Measurements from ENCODE around the gene ECEL1. TPM values are rescaled to one million over a fixed set of nuclear protein-coding genes. Genes with fewer than 3 reads are reported as not detected.

The ECEL1 gene
- total RNA-seq, 1 experiment from 2014 or later, result 23.3 TPM

DNA sequence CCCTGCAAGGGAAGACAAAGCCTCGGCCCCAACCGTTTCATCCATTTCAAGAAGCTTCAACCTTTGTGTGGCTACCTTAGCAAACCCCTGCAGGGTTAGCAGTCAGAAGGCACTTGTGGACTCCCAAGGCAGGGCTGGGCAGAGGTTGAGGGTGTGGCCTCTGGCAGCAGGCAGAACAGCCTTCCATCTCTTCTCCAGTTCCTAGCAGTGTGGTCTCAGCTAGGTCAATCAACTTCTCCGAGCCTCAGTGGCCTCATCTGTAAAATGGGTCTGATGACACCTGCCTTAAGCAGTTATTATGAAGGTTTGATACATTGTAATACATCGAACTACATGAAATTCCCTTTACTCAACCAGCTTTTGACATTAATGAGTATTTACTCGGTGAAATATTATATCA, 25.7 kb upstream of the ECEL1 start:
- Mint-ChIP-seq H3K36me3 (no peaks in the 10 kb centered on the region), H3K27me3 (ENCODE audit: low read depth) (no peaks in the 10 kb centered on the region; the same call in 1 of the 2 replicates), H3K9me3 (no peaks in the 10 kb centered on the region), H3K27ac (no peak overlapping the region), H3K4me1 (peaks cover 7% of the 10 kb centered on the region; the same call in 1 of the 2 replicates), H3K4me3 (no peak overlapping the region)
- TF ChIP-seq MXD4 (CRISPR knock-in tag; IDR thresholded peaks at IDR 0.05; ENCODE audit: borderline replicate concordance) (no peak), GABPB1 (CRISPR knock-in tag; IDR thresholded peaks at IDR 0.05) (no peak), PRRX2 (CRISPR knock-in tag; IDR thresholded peaks at IDR 0.05) (no peak), SMAD4 (CRISPR knock-in tag; IDR thresholded peaks at IDR 0.05) (no peak), TCF7 (CRISPR knock-in tag; IDR thresholded peaks at IDR 0.05; ENCODE audit: low read depth) (no peak)
- DNase-seq (ENCODE audit: low spot score) (no peak), ATAC-seq (no peak)
- CTCF ChIA-PET, result interaction anchor here (0.9 to 6.9 kb wide), 3 partner anchors 9 to 147 kb away, joined by 3 to 73 read pairs (median 4); partner anchors contain the start of gene PRSS56
- POLR2A ChIA-PET, result no interaction called here

GRCh38 chr2:232512602-232513001, 25.0 kb upstream of the ECEL1 start:
- Mint-ChIP-seq H3K27me3 (ENCODE audit: low read depth) (no peaks in the 10 kb centered on the region; the same call in 1 of the 2 replicates), H3K4me1 (peaks cover 7% of the 10 kb centered on the region; the same call in 1 of the 2 replicates), H3K4me3 (no peak overlapping the region), H3K27ac (no peak overlapping the region), H3K36me3 (no peaks in the 10 kb centered on the region), H3K9me3 (no peaks in the 10 kb centered on the region)
- ChIA-PET POLR2A (no interaction called here), CTCF (interaction anchor here (0.8 to 6.9 kb wide), 6 partner anchors 10 to 147 kb away, joined by 3 to 73 read pairs (median 4); partner anchors contain the start of gene PRSS56)
- peak; percentile 20; the same call in 1 of the 2 replicates for ATAC-seq
- TF ChIP-seq GTF2I (CRISPR knock-in tag; conservative IDR thresholded peaks at IDR 0.05), result no peak
- TF ChIP-seq FOXP4 (CRISPR knock-in tag; IDR thresholded peaks at IDR 0.05), result no peak
- TF ChIP-seq ESRRA (CRISPR knock-in tag; IDR thresholded peaks at IDR 0.05; ENCODE audit: borderline replicate concordance), result no peak
- no peak for TF ChIP-seq ZNF317 (CRISPR knock-in tag; IDR thresholded peaks at IDR 0.05; ENCODE audit: borderline replicate concordance, low read depth)
- DNase-seq (ENCODE audit: low spot score), result no peak

DNA sequence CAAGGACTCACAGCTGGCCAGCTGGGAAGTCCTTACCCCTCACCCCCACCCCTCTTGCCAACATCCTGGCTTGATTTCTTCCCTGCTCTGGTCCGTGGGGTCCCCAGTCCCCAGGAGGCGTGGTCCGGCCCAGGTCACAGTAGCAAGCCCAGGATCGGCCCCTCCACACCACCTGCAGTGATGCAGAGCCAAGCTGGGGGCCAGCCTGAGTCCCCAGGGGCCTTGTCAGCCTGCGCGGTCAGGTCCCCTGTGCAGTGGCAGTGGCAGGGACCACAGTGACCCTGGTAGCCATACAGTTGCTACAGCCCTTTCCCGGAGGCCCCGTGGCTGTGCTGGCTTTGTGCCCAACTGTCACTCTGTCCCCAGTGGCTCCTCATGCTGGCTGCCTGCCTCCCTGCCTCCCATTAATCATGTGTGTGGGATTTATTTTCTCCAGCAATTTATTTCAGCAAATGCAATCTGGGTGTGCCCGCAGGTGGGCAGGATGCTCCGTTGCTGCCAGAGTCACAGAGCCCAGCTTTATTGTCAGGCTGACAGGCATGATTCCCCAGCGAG, 23.8 kb upstream of the ECEL1 start:
- peaks cover 7% of the 10 kb centered on the region; the same call in 1 of the 2 replicates for H3K4me1 Mint-ChIP-seq
- TF ChIP-seq FOXP4 (CRISPR knock-in tag; IDR thresholded peaks at IDR 0.05) (no peak), SP1 (CRISPR knock-in tag; conservative IDR thresholded peaks at IDR 0.05) (no peak), TEAD1 (CRISPR knock-in tag; IDR thresholded peaks at IDR 0.05) (no peak), SMAD3 (CRISPR knock-in tag; IDR thresholded peaks at IDR 0.05; ENCODE audit: borderline replicate concordance) (no peak), ZNF232 (CRISPR knock-in tag; IDR thresholded peaks at IDR 0.05) (no peak), JUN (CRISPR knock-in tag; IDR thresholded peaks at IDR 0.05) (no peak), ZNF423 (CRISPR knock-in tag; IDR thresholded peaks at IDR 0.05) (no peak), JAZF1 (CRISPR knock-in tag; IDR thresholded peaks at IDR 0.05) (no peak), RORB (CRISPR knock-in tag; IDR thresholded peaks at IDR 0.05) (no peak), CREB1 (CRISPR knock-in tag; IDR thresholded peaks at IDR 0.05) (no peak), ZMAT4 (CRISPR knock-in tag; IDR thresholded peaks at IDR 0.05) (no peak)
- TF ChIP-seq, protein P1, sequence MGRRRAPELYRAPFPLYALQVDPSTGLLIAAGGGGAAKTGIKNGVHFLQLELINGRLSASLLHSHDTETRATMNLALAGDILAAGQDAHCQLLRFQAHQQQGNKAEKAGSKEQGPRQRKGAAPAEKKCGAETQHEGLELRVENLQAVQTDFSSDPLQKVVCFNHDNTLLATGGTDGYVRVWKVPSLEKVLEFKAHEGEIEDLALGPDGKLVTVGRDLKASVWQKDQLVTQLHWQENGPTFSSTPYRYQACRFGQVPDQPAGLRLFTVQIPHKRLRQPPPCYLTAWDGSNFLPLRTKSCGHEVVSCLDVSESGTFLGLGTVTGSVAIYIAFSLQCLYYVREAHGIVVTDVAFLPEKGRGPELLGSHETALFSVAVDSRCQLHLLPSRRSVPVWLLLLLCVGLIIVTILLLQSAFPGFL (CRISPR knock-in tag; IDR thresholded peaks at IDR 0.05; ENCODE audit: borderline replicate concordance), result no peak
- TF ChIP-seq, protein P2, sequence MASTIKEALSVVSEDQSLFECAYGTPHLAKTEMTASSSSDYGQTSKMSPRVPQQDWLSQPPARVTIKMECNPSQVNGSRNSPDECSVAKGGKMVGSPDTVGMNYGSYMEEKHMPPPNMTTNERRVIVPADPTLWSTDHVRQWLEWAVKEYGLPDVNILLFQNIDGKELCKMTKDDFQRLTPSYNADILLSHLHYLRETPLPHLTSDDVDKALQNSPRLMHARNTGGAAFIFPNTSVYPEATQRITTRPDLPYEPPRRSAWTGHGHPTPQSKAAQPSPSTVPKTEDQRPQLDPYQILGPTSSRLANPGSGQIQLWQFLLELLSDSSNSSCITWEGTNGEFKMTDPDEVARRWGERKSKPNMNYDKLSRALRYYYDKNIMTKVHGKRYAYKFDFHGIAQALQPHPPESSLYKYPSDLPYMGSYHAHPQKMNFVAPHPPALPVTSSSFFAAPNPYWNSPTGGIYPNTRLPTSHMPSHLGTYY (CRISPR knock-in tag; IDR thresholded peaks at IDR 0.05), result no peak
- TF ChIP-seq, protein P3, sequence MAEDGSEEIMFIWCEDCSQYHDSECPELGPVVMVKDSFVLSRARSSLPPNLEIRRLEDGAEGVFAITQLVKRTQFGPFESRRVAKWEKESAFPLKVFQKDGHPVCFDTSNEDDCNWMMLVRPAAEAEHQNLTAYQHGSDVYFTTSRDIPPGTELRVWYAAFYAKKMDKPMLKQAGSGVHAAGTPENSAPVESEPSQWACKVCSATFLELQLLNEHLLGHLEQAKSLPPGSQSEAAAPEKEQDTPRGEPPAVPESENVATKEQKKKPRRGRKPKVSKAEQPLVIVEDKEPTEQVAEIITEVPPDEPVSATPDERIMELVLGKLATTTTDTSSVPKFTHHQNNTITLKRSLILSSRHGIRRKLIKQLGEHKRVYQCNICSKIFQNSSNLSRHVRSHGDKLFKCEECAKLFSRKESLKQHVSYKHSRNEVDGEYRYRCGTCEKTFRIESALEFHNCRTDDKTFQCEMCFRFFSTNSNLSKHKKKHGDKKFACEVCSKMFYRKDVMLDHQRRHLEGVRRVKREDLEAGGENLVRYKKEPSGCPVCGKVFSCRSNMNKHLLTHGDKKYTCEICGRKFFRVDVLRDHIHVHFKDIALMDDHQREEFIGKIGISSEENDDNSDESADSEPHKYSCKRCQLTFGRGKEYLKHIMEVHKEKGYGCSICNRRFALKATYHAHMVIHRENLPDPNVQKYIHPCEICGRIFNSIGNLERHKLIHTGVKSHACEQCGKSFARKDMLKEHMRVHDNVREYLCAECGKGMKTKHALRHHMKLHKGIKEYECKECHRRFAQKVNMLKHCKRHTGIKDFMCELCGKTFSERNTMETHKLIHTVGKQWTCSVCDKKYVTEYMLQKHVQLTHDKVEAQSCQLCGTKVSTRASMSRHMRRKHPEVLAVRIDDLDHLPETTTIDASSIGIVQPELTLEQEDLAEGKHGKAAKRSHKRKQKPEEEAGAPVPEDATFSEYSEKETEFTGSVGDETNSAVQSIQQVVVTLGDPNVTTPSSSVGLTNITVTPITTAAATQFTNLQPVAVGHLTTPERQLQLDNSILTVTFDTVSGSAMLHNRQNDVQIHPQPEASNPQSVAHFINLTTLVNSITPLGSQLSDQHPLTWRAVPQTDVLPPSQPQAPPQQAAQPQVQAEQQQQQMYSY (CRISPR knock-in tag; IDR thresholded peaks at IDR 0.05), result no peak

More for the DNA sequence above, 23.8 kb upstream of the ECEL1 start:
- Mint-ChIP-seq H3K9me3 (no peaks in the 10 kb centered on the region), H3K27me3 (ENCODE audit: low read depth) (peaks cover 7% of the 10 kb centered on the region; the same call in 1 of the 2 replicates), H3K27ac (no peak overlapping the region), H3K36me3 (no peaks in the 10 kb centered on the region), H3K4me3 (no peak overlapping the region)
- POLR2A ChIA-PET, result no interaction called here
- DNase-seq (ENCODE audit: low spot score) (no peak), ATAC-seq (no peak)
- CTCF ChIA-PET, result interaction anchor here (6.9 kb wide), 1 partner anchor 11 kb away, joined by 73 read pairs; the partner anchor contains the start of gene PRSS56
